Trophoblast cell (in vitro differentiated cells and primary cell): ENCODE results near the gene ASCC3.
A peak's percentile ranks its signal among the peaks of the same experiment; 100 is the strongest.

Experiments
- DNase-seq, 2 donors: peaks; one replicate each; pipeline ENCODE4 v3.0.0-alpha.2; 2016
- H2AFZ ChIP-seq: 2 replicates; pipeline ENCODE4 v1.6.1; 2013; ENCODE audit warnings: low read length, moderate library complexity, mild to moderate bottlenecking; ENCODE audit not compliant: insufficient read depth, poor library complexity
- H2AK5ac ChIP-seq: 2 replicates; pipeline ENCODE4 v1.6.1; 2013; ENCODE audit warnings: mild to moderate bottlenecking, low read length
- H2BK120ac ChIP-seq: 2 replicates; pipeline ENCODE4 v1.6.1; 2013; ENCODE audit warnings: low read length, mild to moderate bottlenecking, moderate library complexity; ENCODE audit not compliant: insufficient read depth, poor library complexity
- H2BK12ac ChIP-seq: 2 replicates; pipeline ENCODE4 v1.6.1; 2013; ENCODE audit warnings: mild to moderate bottlenecking, low read length, moderate library complexity
- H2BK5ac ChIP-seq: 2 replicates; pipeline ENCODE4 v1.6.1; 2013; ENCODE audit warnings: low read length, low read depth, moderate library complexity, mild to moderate bottlenecking; ENCODE audit not compliant: poor library complexity
- H3K14ac ChIP-seq: 2 replicates; pipeline ENCODE4 v1.6.1; 2013; ENCODE audit warnings: mild to moderate bottlenecking, low read length
- H3K18ac ChIP-seq: 2 replicates; pipeline ENCODE4 v1.6.1; 2013; ENCODE audit warnings: mild to moderate bottlenecking, low read length
- H3K23ac ChIP-seq: 2 replicates; pipeline ENCODE4 v1.6.1; 2013; ENCODE audit warnings: low read length
- H3K27ac ChIP-seq: 2 replicates; pipeline ENCODE4 v1.5.1; 2013; ENCODE audit warnings: low read depth, mild to moderate bottlenecking, inconsistent platforms, low read length, moderate library complexity
- H3K27me3 ChIP-seq: 2 replicates; pipeline ENCODE4 v1.6.1; 2013; ENCODE audit warnings: inconsistent platforms, mild to moderate bottlenecking, low read length, moderate library complexity; ENCODE audit not compliant: insufficient read depth
- H3K36me3 ChIP-seq, 2 experiments: 1 replicate in 1 of 2; 2 replicates in 1 of 2; pipeline ENCODE4 v1.6.1; 2013; ENCODE audit warnings: low read length in 2 of 2, mild to moderate bottlenecking in 2 of 2, moderate library complexity in 1 of 2; ENCODE audit not compliant: insufficient read depth in 2 of 2, control insufficient read depth in 1 of 2
- H3K4ac ChIP-seq: 2 replicates; pipeline ENCODE4 v1.6.1; 2013; ENCODE audit warnings: low read depth, mild to moderate bottlenecking, low read length, moderate library complexity
- H3K4me1 ChIP-seq, 2 experiments: 1 replicate in 1 of 2; 2 replicates in 1 of 2; pipeline ENCODE4 v1.6.1; 2013; ENCODE audit warnings: low read length in 2 of 2, mild to moderate bottlenecking in 2 of 2, moderate library complexity in 1 of 2; ENCODE audit not compliant: insufficient read depth in 2 of 2, control insufficient read depth in 1 of 2
- H3K4me2 ChIP-seq: 2 replicates; pipeline ENCODE4 v1.6.1; 2013; ENCODE audit warnings: inconsistent platforms, mild to moderate bottlenecking, low read length, moderate library complexity
- H3K4me3 ChIP-seq: 2 replicates; pipeline ENCODE4 v1.5.1; 2013; ENCODE audit warnings: mild to moderate bottlenecking, low read depth, low read length, inconsistent platforms
- H3K79me1 ChIP-seq: one replicate; pipeline ENCODE4 v1.6.1; 2013; ENCODE audit warnings: low read length
- H3K79me2 ChIP-seq: 2 replicates; pipeline ENCODE4 v1.6.1; 2013; ENCODE audit warnings: low read length, mild to moderate bottlenecking; ENCODE audit not compliant: control insufficient read depth, insufficient read depth, poor library complexity
- H3K9ac ChIP-seq: 2 replicates; pipeline ENCODE4 v1.6.1; 2013; ENCODE audit warnings: mild to moderate bottlenecking, low read length
- H3K9me3 ChIP-seq: 2 replicates; pipeline ENCODE4 v1.6.1; 2013; ENCODE audit warnings: low read depth, mild to moderate bottlenecking, control low read depth, inconsistent platforms, low read length; ENCODE audit not compliant: insufficient read depth
- H4K12ac ChIP-seq: 2 replicates; pipeline ENCODE4 v1.6.1; 2013; ENCODE audit warnings: low read depth, mild to moderate bottlenecking, low read length, moderate library complexity
- H4K8ac ChIP-seq: 2 replicates; pipeline ENCODE4 v1.6.1; 2013; ENCODE audit warnings: low read depth, mild to moderate bottlenecking, low read length, moderate library complexity
- H4K91ac ChIP-seq: one replicate; pipeline ENCODE4 v1.6.1; 2013; ENCODE audit warnings: low read depth, mild to moderate bottlenecking, low read length, moderate library complexity
- WGBS: extraction: QIAGEN DNeasy Blood & Tissue Kit; methylation state at CpG from one replicate; pipeline ENCODE4 v1.1.7; 2013; ENCODE audit warnings: missing lambda C conversion rate; ENCODE audit not compliant: insufficient read length, insufficient coverage; ENCODE audit errors: extremely low coverage; 5-methylcytosine and 5-hydroxymethylcytosine counted together

Gene ASCC3

GRCh38 chr6:100673641-100674040 is 207.5 kb downstream of the ASCC3 start:
- H3K79me2 ChIP-seq = no peaks in the 10 kb centered on the region
- no CpG with 5 or more reads among the region's 2 CpGs for WGBS

GRCh38 chr6:100671740-100672139 is 209.4 kb downstream of the ASCC3 start:
- Histone ChIP-seq H3K4me2 (no peak overlapping the region), H3K79me1 (no peaks in the 10 kb centered on the region), H3K79me2 (no peaks in the 10 kb centered on the region), H3K4me1 (no peaks in the 10 kb centered on the region), H2BK5ac (no peak overlapping the region), H4K8ac (no peak overlapping the region), H2BK120ac (no peak overlapping the region), H2AFZ (no peak overlapping the region), H3K36me3 (no peaks in the 10 kb centered on the region), H3K27me3 (no peaks in the 10 kb centered on the region), H3K27ac (no peak overlapping the region), H4K12ac (no peak overlapping the region), H2AK5ac (no peak overlapping the region), H3K4me3 (no peak overlapping the region), H4K91ac (no peak overlapping the region), H3K4ac (no peak overlapping the region), H3K23ac (no peak overlapping the region), H3K9me3 (no peaks in the 10 kb centered on the region), H3K18ac (no peak overlapping the region), H3K9ac (no peak overlapping the region), H3K14ac (no peak overlapping the region), H2BK12ac (no peak overlapping the region)
- no peak for DNase-seq

More at GRCh38 chr6:100673641-100674040, 207.5 kb downstream of the ASCC3 start:
- H2AK5ac ChIP-seq = no peak overlapping the region
- no peaks in the 10 kb centered on the region for H3K79me1 ChIP-seq
- no peak overlapping the region for H4K8ac ChIP-seq
- H3K4me3 ChIP-seq = no peak overlapping the region
- no peak overlapping the region for H3K23ac ChIP-seq
- no peak overlapping the region for H3K18ac ChIP-seq
- H2BK120ac ChIP-seq = no peak overlapping the region
- H3K4me1 ChIP-seq = no peaks in the 10 kb centered on the region
- H3K36me3 ChIP-seq = no peaks in the 10 kb centered on the region
- no peak for DNase-seq
- H3K4me2 ChIP-seq = no peak overlapping the region
- H4K91ac ChIP-seq = no peak overlapping the region
- no peak overlapping the region for H4K12ac ChIP-seq
- H2BK5ac ChIP-seq = no peak overlapping the region
- no peaks in the 10 kb centered on the region for H3K27me3 ChIP-seq
- no peak overlapping the region for H3K27ac ChIP-seq
- no peak overlapping the region for H3K9ac ChIP-seq
- H3K4ac ChIP-seq = no peak overlapping the region
- H2BK12ac ChIP-seq = no peak overlapping the region
- no peaks in the 10 kb centered on the region for H3K9me3 ChIP-seq
- no peak overlapping the region for H2AFZ ChIP-seq
- H3K14ac ChIP-seq = no peak overlapping the region

- no CpG with 5 or more reads among the region's 2 CpGs for WGBS
- H3K4me1 ChIP-seq = no peaks in the 10 kb centered on the region
- H4K12ac ChIP-seq = no peak overlapping the region
- H3K27ac ChIP-seq = no peak overlapping the region
- no peaks in the 10 kb centered on the region for H3K27me3 ChIP-seq
- no peak overlapping the region for H2AFZ ChIP-seq
- no peak overlapping the region for H4K91ac ChIP-seq
- no peaks in the 10 kb centered on the region for H3K79me2 ChIP-seq
- no peak overlapping the region for H3K23ac ChIP-seq
- H3K4ac ChIP-seq = no peak overlapping the region
- no peak overlapping the region for H3K4me3 ChIP-seq
- DNase-seq = no peak
- H2BK120ac ChIP-seq = no peak overlapping the region
- H3K36me3 ChIP-seq = no peaks in the 10 kb centered on the region
- H3K4me2 ChIP-seq = no peak overlapping the region
- no peak overlapping the region for H2BK12ac ChIP-seq
- H3K9me3 ChIP-seq = no peaks in the 10 kb centered on the region
- H2AK5ac ChIP-seq = no peak overlapping the region
- no peak overlapping the region for H3K9ac ChIP-seq
- no peak overlapping the region for H4K8ac ChIP-seq
- H3K18ac ChIP-seq = no peak overlapping the region
- no peaks in the 10 kb centered on the region for H3K79me1 ChIP-seq
- H2BK5ac ChIP-seq = no peak overlapping the region
- H3K14ac ChIP-seq = no peak overlapping the region
Observed at GRCh38 chr6:100670056-100670455, 211.1 kb downstream of the ASCC3 start.

- Histone ChIP-seq H4K12ac (no peak overlapping the region), H3K23ac (no peak overlapping the region), H2BK120ac (no peak overlapping the region), H3K27ac (no peak overlapping the region), H2AK5ac (no peak overlapping the region), H2BK12ac (no peak overlapping the region), H4K8ac (no peak overlapping the region), H3K9ac (no peak overlapping the region), H3K27me3 (no peaks in the 10 kb centered on the region), H4K91ac (no peak overlapping the region), H3K14ac (no peak overlapping the region), H3K4me3 (no peak overlapping the region), H3K4me1 (no peaks in the 10 kb centered on the region), H3K18ac (no peak overlapping the region), H3K4ac (no peak overlapping the region), H3K4me2 (no peak overlapping the region), H3K79me2 (no peaks in the 10 kb centered on the region), H2AFZ (no peak overlapping the region), H3K9me3 (no peaks in the 10 kb centered on the region), H3K36me3 (no peaks in the 10 kb centered on the region), H2BK5ac (no peak overlapping the region), H3K79me1 (no peaks in the 10 kb centered on the region)
- peak in 1 of 2 donors; percentile 9 for DNase-seq
- no CpG with 5 or more reads among the region's 1 CpG for WGBS
Observed at GRCh38 chr6:100665041-100665380, 216.1 kb downstream of the ASCC3 start.
